ENCODE results near the gene MYL2.

DNA sequence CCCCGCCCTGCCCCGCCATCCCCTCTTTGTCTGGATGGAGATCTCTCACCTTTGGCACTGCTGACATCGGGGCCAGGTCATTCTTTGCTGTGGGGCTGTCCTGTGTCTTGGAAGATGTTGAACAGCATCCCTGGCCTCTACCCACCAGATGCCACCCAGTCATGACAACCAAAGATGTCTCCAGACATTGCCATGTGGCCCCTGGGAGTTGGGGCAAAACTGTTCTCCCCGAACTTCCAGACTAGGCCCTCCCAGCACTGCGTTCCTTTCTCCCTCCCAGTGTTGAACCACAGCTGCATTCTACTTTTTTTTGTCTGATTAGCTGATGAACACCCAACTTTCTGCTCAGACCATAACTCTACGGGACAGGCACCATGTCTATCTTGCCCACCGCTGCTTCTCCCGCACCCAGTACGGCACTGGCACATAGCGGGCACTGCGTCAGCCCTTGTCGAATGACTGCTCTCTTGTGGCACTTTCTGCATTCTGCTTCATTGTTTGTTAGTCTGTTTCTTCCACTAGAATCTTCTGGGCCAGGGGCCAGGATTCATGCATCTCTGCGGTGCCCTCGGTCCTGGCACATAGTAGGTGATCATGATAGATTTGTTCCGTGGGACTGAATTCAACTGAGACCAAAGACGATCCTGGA is 13.1 kb upstream of the MYL2 start:
- TF ChIP-seq, protein P1, sequence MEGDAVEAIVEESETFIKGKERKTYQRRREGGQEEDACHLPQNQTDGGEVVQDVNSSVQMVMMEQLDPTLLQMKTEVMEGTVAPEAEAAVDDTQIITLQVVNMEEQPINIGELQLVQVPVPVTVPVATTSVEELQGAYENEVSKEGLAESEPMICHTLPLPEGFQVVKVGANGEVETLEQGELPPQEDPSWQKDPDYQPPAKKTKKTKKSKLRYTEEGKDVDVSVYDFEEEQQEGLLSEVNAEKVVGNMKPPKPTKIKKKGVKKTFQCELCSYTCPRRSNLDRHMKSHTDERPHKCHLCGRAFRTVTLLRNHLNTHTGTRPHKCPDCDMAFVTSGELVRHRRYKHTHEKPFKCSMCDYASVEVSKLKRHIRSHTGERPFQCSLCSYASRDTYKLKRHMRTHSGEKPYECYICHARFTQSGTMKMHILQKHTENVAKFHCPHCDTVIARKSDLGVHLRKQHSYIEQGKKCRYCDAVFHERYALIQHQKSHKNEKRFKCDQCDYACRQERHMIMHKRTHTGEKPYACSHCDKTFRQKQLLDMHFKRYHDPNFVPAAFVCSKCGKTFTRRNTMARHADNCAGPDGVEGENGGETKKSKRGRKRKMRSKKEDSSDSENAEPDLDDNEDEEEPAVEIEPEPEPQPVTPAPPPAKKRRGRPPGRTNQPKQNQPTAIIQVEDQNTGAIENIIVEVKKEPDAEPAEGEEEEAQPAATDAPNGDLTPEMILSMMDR (IDR thresholded peaks at IDR 0.05), result no peak
- TF ChIP-seq POLR2A (IDR thresholded peaks at IDR 0.05), result no peak
